AG08396 (cell line): Measurements from ENCODE around the gene TMEM207.

Experiments used
- DNase-seq: peaks from one replicate; pipeline ENCODE4 v3.0.0; 2012; ENCODE audit warnings: low spot score, mixed read lengths

Gene TMEM207

DNA sequence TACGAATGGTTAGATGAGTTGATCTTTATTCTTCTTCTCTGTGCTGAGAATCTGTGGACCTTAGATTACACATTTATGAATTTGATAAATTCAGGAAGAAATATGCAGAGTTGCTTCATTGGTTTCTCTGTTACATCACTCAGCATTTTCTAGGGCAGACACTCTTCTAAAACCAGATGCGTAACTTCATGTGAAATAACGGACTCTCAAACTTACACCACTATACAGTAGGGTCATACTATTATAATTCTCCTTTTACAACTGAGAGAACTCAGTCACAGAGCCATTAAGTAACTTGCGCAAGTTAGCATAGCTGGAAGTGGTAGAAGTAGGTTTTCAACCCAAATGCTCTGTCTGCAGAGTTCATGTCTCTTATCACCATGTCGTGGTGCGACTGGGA is 5.7 kb downstream of the TMEM207 start:
- no peak for DNase-seq

DNA sequence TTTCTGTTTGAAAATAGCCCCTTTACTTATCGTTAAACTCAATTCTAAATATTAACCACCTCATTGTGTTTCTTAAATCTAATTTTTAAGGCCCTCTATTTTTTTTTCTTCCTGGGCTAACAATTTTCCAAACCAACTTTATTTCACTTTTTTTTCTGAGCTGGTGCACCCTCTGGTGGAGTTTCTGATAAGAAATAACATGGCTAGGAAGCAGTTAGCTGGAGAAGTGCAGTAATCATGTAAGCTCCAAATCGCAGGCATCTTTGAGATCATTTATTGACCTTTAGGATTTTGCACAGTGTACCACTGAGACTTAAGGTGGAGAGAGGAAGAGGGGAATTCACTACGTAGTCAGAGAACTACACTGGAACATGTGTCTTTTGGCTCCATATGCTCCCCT is 6.4 kb downstream of the TMEM207 start:
- no peak for DNase-seq

DNA sequence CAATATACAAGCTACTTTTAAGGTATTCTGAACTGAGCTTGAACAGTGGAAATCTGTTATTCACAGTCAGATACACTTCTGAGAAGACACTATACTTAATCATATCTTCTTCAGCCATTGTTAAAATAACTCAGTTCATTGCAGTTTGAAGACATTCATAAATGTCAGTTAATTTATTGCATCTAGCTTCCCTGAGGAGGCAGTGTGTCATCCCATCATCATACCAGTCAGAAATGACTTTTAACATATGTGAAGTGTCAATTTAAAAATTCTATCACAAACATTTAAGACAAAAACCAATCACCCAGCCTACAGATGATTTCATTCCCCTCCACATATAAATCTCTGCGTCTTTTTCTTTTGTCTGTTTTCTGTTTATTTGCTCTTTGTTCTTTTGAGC is 7.5 kb downstream of the TMEM207 start:
- no peak for DNase-seq

DNA sequence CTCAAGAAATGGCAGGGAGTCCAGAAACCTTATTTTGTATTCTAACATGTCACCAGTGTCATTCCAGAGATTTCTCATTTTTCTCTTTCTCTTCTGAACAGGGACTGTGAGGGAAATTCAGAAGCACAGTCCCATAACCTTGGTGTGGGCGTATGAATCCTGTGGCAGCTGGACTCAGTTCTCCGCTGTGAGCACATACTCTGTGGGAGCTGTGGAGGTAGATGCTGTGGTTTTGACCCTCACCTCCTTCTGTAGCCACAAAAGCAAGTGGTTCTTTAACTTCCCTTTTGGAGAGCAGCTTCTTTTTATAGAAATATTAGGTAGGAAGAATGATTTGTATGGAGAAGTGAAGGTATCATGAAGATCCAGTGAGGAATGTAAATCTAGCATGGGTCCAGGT is 13.4 kb downstream of the TMEM207 start:
- no peak for DNase-seq

DNA sequence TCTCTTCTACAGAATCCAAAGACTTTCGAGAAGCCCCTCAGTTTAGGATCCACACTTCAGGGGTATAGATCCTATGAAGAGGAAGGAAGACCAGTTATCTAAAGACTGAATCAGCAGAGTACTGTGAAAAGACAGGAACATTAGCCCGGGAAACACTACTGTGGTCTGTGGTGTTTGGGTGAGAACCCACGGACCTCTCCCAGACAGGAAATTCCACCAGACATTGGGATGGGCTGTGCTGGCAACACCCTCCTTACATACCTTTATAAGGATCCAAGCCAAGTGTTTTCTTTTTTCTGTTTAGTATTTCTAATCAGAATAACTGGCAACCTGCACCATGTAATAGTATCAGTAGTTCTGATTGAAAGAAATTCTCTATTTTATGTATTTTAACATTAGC is 14.1 kb downstream of the TMEM207 start:
- no peak for DNase-seq

DNA sequence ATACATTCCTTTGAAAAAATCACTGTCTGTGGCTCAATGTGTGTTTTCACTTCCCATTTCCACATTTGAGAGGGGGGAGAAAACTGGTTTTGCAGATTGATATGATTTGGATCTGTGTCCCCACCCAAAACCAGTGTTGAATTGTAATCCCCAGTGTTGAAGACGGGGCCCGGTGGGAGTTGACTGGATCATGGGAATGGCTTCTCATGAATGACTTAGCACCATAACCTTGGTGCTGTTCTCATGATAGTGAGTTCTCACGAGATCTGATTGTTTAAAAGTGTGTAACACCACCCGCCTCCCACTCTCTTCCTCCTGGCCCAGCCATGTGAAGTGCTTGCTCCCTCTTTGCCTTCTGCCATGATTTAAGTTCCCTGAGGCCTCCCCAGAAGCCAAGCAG is 16.1 kb downstream of the TMEM207 start:
- no peak for DNase-seq

DNA sequence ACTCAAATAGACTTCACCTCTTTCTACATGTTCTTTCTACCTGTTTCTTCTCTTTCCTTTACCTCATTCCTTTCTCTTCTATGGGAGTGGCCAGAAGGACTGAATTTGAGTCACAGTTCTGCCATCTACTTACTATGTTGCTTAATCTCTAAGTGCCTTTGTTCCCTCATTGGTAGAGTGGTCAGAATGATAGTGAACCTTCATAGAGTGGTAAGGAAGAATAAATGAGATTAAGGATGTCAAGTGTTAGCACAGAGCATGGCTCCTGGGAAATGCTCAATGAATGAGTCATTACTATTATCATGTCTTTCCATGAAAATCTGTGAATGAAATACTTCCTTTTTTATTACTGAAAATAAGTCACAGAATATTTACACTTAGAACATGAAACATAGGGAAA is 17.5 kb downstream of the TMEM207 start:
- no peak for DNase-seq

DNA sequence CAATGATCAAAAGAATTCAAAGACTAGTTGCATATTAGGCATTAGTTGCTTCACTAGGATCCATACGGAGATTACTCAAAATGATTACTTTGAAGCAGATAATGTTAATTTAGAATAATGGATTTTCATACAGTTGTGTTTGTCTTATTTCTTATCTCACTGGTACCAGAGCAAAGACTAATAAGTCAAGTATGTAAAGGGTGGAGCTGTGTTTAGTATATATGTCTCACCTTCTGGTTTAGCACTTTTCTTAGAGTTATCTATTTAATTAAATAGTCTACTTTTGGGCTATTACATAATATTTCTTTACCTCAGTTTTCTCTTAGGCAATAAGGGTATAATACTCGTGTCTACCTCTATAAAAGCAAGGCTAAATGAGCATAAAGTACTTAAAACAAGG is 18.8 kb downstream of the TMEM207 start:
- DNase-seq: no peak

DNA sequence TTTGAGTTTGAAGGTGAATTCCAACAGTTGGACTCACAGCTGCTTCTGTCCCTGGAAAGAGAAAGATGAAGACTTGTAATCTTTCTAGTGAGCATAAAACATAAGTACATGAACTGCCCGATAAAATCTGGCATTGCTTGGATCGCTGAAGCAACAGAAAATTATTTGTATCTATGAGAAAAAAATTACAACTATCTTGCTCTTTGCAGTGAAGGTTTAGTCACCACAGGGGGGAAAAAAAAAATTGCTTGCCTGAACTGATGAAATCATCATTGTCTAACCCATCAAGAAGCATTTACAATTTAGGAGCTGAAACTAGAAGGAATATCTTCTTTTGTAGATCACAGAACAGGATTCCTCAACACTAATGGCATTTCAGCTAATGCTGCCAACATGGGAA is 20.0 kb downstream of the TMEM207 start:
- DNase-seq: no peak

DNA sequence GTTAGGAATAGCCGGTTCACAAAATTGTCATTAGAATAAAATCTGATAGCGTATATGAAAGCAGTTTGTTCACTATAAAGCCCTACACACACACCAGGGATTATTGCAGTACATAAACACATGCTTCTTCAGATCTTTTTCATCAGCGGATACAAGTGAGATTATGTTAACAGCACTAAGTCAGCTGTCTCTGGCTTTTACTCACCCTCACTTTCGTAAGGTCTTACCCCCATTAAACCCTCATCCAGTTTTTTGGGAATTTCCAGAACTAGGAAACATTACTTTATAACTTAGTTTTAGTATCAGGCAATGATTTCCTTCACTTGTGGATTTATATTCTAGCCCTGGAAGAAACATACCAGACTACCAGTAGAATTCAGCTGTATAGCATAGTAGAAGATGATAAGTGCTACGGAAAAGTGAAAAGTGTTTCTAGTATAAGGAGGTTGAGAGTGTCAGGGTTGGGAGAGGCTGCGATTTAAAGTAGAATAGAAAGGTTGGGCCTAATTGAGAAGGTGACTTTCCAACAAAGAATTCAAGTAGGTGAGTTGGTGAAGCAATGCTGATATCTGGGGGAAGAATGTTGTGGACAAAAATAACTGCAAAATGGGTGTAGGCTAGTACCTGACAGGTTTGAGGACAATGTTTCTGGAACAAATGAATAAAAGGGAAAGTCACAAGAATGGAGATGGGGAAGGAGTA is 22.7 kb downstream of the TMEM207 start:
- no peak for DNase-seq

DNA sequence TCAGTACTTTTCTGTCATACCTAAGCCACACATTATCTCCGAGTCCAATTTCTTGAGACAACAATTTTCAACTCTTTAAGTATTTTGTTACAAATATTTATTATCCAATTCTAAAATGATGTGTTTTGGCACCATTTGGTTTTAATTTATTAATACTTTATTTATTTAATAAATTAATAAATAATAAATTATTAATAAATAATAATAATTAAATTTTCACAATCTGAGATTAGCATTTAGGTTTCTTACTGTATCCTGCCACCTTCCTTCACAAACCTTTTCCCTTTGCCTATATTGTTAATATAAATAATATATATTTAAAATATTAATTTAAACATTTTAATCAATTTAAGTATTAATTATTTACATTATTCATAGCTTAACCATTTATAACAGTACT is 23.9 kb downstream of the TMEM207 start:
- no peak for DNase-seq

DNA sequence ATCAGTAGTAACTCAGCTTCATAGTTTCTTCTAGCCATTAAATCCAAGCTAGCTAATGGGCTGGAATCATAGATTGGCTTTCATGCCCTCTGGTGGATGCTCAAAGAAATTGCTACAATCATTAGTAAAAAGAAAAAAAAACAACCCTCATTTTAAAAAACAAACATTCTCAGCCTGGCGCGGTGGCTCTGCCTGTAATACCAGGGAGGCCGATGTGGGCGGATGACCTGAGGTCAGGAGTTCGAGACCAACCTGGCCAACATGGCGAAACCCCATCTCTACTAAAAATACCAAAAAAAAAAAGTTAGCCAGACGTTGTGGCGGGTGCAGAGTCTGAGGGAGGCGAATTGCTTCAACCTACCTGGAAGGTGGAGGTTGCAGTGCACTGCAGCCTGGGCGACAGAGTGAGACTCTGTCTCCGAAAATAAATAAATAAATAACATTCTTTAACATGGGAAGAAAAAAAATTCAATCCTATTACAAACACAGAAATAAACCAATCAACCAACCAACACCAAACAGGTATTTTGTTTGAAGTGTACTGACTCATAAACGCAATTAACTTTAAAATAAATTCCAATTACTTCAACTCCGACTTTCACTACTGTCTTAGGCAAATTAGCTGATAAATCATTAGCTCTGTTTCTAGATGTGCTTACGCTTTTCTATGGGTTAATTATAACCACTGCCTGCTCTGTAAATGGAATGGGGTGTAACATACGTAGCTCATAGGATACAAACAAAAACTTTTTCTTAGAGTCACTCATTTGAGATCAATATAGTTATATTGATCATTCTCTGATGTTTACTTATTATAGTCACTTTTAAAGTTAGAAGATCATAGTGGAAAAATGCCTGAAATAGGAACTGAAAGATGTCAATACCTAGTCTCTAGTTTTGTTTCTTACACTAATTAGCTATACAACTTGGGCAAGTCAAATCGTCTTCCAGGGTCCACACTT is 24.9 kb downstream of the TMEM207 start:
- DNase-seq: peak; percentile 49

DNA sequence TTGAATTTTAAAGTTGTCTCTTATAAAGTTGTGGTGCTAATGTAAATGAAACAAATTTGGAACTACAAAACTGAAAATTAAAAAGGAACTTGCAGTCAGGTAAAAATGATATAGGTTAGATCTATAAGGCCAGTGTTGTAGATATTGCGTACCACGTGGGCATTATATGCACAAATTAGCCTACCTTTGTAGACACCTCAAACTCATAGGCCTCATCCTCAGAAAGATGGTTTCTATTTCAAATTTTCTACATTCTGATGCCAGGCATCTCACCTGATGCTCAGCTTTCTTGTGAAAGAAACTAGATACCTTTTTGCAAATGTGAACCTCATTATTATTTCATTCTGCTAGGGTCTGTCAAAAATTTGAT is 25.6 kb downstream of the TMEM207 start:
- DNase-seq: no peak

DNA sequence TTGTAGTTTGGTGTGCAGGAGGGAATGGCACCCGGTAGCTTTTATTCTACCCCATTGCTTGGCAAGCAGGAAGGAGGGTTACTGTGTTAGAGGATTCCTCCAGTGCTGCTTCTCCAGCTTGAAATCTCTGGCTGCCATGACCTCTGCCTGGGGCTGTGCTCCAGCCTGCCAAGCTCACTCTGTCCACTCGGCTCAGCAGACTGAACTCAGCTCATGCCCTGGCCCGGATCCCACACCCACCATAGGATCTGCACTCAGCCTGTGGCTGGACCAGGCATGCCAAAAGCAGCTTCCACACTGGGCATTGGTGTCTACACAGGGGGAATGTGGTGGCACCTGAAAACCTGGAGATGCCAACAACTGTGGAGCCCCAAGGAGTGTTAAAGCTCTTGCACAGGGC is 35.4 kb downstream of the TMEM207 start:
- DNase-seq: no peak

DNA sequence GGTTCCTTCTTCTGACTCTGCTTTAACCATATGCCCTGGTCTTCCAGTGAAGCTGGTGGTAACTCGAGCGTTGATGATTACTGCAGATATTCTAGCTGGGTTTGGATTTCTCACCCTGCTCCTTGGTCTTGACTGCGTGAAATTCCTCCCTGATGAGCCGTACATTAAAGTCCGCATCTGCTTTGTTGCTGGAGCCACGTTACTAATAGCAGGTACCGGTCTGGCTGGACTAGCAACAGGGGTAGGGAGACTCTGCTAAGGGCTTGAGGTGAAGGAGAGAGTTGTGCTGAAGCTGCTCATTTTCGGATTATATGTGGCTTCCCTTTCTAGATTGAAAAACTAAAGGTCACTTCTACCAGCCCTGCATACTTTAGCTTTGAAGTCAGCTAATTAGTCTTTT is 45.0 kb downstream of the TMEM207 start:
- DNase-seq: no peak

DNA sequence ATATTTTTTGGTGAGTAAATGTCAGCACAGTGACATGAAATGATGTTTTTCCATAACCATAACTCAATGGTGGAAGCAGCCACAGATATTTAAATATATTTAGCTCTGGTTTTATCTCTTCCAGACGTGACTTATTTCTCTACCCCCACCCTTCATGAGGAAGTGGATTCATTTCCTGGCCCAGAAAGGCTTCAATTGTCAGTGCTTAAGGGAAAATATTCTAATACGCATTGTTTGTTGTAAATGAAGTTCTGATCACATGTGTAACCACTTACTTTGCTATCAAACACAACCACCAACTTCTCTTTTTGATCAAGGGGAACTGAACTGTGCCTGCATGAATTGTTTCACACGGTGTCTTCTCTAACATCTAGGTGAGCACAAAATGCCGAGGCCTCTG is 47.7 kb downstream of the TMEM207 start:
- no peak for DNase-seq

DNA sequence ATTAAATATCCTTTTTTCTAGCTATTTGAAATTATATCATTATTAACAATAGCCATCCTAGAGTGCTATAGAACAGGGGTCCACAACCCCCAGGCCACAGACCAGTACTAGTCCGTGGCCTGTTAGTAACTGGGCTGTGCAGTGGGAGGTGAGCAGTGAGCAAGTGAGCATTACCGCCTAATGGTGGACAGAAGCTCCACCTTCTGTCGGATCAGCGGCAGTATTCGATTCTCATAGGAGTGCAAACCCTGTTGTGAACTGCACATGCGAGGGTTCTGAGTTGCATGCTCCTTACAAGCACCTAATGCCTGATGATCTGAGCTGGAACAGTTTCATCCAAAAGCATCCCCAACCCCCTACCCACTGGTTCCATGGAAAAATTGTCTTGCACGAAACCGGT is 50.0 kb downstream of the TMEM207 start:
- no peak for DNase-seq

DNA sequence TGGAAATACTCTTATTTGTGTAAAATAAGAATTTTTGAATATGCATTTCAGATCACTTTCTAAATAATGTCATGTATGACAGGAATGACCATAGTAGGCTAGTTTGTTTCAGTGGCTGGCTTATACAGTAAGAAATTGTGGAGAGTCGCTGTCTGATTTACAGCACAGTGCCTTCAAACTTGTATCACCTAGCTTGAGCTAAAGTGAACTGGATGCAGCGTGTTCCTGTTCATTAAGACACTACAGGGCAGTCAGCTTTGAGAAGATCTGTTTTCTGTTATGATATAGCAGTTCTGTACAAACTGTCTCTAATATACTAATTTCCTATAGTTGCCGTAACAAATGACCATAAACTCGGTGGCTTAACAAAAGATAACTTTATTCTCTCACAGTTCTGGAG is 51.8 kb downstream of the TMEM207 start:
- no peak for DNase-seq

DNA sequence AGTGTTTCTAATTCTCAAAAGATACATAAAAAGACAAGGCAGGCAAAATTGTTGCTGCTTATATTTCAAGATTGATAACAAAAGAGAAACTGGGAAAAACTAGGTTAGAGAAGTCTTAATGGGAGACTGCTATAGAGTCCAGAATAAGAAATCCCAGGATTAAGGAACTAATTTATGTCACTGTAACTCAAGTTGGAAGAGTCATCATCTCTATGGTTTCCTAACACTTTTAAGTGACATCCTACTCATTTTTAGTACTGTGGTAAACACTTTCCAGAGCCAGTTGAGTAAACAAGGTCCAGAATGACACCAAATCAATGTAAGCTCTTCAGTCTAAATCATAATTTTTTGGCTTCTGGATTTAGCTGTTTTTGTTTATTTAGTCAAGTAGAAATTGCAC is 53.7 kb downstream of the TMEM207 start:
- DNase-seq: no peak

DNA sequence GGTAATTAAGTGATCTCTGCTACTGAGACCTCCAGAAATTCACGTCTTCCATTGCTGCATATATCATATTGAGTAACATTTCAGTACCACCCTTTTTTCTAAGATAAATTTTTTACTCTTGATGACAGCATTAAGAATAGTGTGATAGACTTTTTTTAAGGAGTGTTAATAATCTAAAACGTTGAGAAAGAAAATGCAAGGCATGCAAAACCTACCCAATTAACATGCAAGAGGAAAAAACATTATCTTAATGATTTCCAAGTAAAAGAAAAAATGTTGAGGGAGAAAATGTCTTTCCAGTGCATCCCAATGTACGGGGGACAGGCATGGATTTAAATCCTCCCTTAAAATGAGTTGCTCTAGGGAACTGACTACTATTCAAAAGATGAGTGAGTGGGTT is 61.0 kb downstream of the TMEM207 start:
- DNase-seq: no peak

DNA sequence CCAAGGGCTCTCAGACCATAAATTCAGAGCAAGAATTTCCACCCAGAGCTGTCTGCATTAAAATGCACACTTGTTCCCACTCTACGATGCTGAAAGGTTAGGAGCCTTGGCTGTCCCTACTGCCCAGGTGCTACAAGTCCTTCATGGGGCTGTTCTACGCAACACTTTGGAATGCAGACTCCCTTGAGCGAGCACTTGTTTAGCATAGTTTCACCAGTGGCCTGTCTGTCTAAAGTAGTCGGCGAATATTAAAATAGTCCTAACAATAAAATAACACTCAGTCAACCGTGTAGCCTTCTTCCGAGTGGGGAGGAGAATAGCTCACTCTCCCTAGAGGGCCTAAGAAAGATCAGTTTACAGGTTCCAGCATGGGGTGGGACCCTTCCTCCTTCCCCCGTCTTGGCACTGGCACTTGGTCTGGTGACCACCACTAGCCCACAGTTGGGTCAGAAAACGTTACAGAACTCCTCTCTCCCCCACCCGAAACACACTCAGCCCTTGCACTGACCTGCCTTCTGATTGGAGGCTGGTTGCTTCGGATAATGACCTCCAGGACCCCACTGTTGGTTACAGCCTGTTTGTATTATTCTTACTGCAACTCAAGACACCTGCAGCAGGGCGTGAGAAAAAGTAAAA is 62.0 kb downstream of the TMEM207 start, which contains the start of gene CLDN16:
CLDN16 (plus strand) TSS at position 586 of the 636 bp plus-strand sequence. CDS start 167 bp downstream, outside the sequence.
- DNase-seq: no peak

DNA sequence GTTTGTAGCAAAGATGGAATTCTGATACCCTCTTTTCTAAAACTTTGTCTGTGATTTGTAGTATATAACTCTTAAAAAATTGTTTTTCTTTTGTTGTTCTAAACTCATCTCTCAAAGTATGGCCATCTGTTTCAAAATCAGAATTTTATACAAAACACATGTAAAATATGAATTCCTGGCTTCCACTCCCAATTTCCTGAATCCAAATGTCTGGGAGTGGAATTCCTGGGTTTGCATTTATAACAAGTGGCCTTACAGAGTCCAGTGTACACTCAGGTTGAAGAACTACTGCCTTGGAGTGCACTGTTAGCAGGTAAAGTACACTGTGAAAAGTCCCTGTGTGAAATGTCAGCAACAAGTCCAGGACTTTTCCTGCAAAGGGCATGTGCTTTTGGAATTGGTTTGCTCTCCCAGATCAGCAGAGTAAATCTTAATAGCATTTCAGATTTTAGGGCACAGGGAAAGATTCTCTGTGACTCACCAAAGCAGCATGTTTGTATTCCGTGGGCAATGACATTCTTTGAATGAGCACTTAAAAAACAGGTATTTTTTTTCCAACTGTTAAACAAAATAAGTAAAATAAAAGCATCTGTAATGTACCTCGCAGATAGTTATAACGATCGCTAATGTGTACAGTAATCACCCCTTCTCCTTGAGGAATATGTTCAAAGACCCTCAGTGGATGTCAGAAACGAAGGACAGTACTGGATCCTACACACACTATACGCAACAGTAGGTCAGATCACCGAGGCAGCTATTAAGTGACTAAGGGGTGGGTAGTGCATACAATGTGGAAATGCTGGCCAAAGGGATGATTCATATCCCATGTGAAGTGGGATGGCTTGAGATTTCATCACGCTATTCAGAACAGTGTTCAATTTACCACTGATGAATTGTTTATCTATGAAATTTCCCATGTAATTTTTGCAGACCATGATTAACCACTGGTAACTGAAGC is 63.7 kb downstream of the TMEM207 start:
- DNase-seq: peak; percentile 60
